ENCODE results near the gene RICTOR.

Gene RICTOR

GRCh38 chr5:38944282-38944681, 129.9 kb downstream of the RICTOR start:
- TF ChIP-seq CTCF (IDR thresholded peaks at IDR 0.05; ENCODE audit: low read length, missing control alignments), result no peak
- no peak overlapping the region for H3K4me3 ChIP-seq (replicated peaks; ENCODE audit: low read depth, low read length)
- no peak for DNase-seq (ENCODE audit: low read depth)

GRCh38 chr5:38941912-38942311, 132.3 kb downstream of the RICTOR start:
- TF ChIP-seq CTCF (IDR thresholded peaks at IDR 0.05; ENCODE audit: low read length, missing control alignments), result no peak
- H3K4me3 ChIP-seq (replicated peaks; ENCODE audit: low read depth, low read length), result no peak overlapping the region
- no peak for DNase-seq (ENCODE audit: low read depth)

- no peak for TF ChIP-seq CTCF (IDR thresholded peaks at IDR 0.05; ENCODE audit: low read length, missing control alignments)
- no peak overlapping the region for H3K4me3 ChIP-seq (replicated peaks; ENCODE audit: low read depth, low read length)
- no peak for DNase-seq (ENCODE audit: low read depth)
Observed at GRCh38 chr5:38940230-38940858, 133.9 kb downstream of the RICTOR start.

- DNase-seq (ENCODE audit: low read depth), result no peak
- no peak overlapping the region for H3K4me3 ChIP-seq (replicated peaks; ENCODE audit: low read depth, low read length)
- TF ChIP-seq CTCF (IDR thresholded peaks at IDR 0.05; ENCODE audit: low read length, missing control alignments), result no peak
Observed at GRCh38 chr5:38938973-38939372, 135.2 kb downstream of the RICTOR start.

- peak; percentile 25 for DNase-seq (ENCODE audit: low read depth)
- no peak overlapping the region for H3K4me3 ChIP-seq (replicated peaks; ENCODE audit: low read depth, low read length)
- no peak for TF ChIP-seq CTCF (IDR thresholded peaks at IDR 0.05; ENCODE audit: low read length, missing control alignments)
Observed at GRCh38 chr5:38938424-38938823, 135.8 kb downstream of the RICTOR start.

GRCh38 chr5:38936269-38936668, 137.9 kb downstream of the RICTOR start:
- TF ChIP-seq CTCF (IDR thresholded peaks at IDR 0.05; ENCODE audit: low read length, missing control alignments), result no peak
- DNase-seq (ENCODE audit: low read depth), result no peak
- H3K4me3 ChIP-seq (replicated peaks; ENCODE audit: low read depth, low read length), result no peak overlapping the region

GRCh38 chr5:38935437-38935836, 138.8 kb downstream of the RICTOR start:
- no peak for DNase-seq (ENCODE audit: low read depth)
- no peak overlapping the region for H3K4me3 ChIP-seq (replicated peaks; ENCODE audit: low read depth, low read length)

More at GRCh38 chr5:38935437-38935836, 138.8 kb downstream of the RICTOR start:
- TF ChIP-seq CTCF (IDR thresholded peaks at IDR 0.05; ENCODE audit: low read length, missing control alignments), result no peak

Data from fibroblast of pulmonary artery (primary cell).